SU-DHL-6 (cell line): ENCODE measurements around the gene TMEM120B.

Experiments used
- H2AFZ ChIP-seq: fragments of 200-600 bp; sonication (generic); 2 replicates; pipeline ENCODE4 v1.6.1; 2014; ENCODE audit warnings: low read depth, mild to moderate bottlenecking, moderate library complexity, mixed read lengths, antibody characterized with exemption, low read length; ENCODE audit not compliant: severe bottlenecking
- H3F3A ChIP-seq: fragments of 200-600 bp; shearing (Covaris generic); 2 replicates; pipeline ENCODE4 v1.6.0; 2016; ENCODE audit warnings: antibody characterized with exemption, mild to moderate bottlenecking; ENCODE audit not compliant: insufficient read depth
- H3K27ac ChIP-seq: fragments of 200-600 bp; sonication (generic); 2 replicates; pipeline ENCODE4 v1.5.1; 2016; ENCODE audit warnings: low read depth, mild to moderate bottlenecking, low read length, moderate library complexity, mixed read lengths
- H3K27me3 ChIP-seq: fragments of 200-600 bp; sonication (generic), shearing (Covaris generic); 2 replicates; pipeline ENCODE4 v1.6.0; 2014; ENCODE audit warnings: mild to moderate bottlenecking, low read length
- H3K36me3 ChIP-seq: fragments of 200-600 bp; sonication (generic); 2 replicates; pipeline ENCODE4 v1.6.1; 2014; ENCODE audit warnings: mild to moderate bottlenecking, low read length, mixed read lengths
- H3K4me2 ChIP-seq: fragments of 300-600, 200-600 bp; shearing (Covaris generic), sonication (generic); 2 replicates; pipeline ENCODE4 v1.6.0; 2014; ENCODE audit warnings: low read length, low read depth, mild to moderate bottlenecking; ENCODE audit not compliant: poor library complexity, severe bottlenecking
- H3K4me3 ChIP-seq: fragments of 200-600 bp; sonication (generic); 2 replicates; pipeline ENCODE4 v1.5.1; 2014; ENCODE audit warnings: antibody characterized with exemption, low read length, mild to moderate bottlenecking, mixed read lengths; ENCODE audit not compliant: insufficient read depth, poor library complexity, severe bottlenecking
- H3K79me2 ChIP-seq: fragments of 200-600 bp; sonication (generic); 2 replicates; pipeline ENCODE4 v1.6.1; 2014; ENCODE audit warnings: mild to moderate bottlenecking, low read length, moderate library complexity; ENCODE audit not compliant: insufficient read depth
- H3K9ac ChIP-seq: fragments of 200-600 bp; sonication (generic); 2 replicates; pipeline ENCODE4 v1.7.0; 2014; ENCODE audit warnings: mild to moderate bottlenecking, low read length
- H3K9me2 ChIP-seq: fragments of 200-600 bp; sonication (generic); replicated peaks from 2 replicates; pipeline ENCODE4 v1.6.1; 2014; ENCODE audit warnings: low read length; ENCODE audit not compliant: insufficient read depth
- H3K9me3 ChIP-seq: fragments of 200-600 bp; sonication (generic); 2 replicates; pipeline ENCODE4 v1.6.1; 2014; ENCODE audit warnings: low read length, mixed read lengths; ENCODE audit not compliant: insufficient read depth
- H4K20me1 ChIP-seq: fragments of 200-600 bp; sonication (generic); 2 replicates; pipeline ENCODE4 v1.6.1; 2014; ENCODE audit warnings: low read depth, mild to moderate bottlenecking, antibody characterized with exemption, low read length, moderate library complexity, mixed read lengths
- CTCF ChIP-seq: fragments of 200-600 bp; sonication (generic); IDR thresholded peaks from one replicate; pipeline ENCODE4 v1.5.1; 2017; ENCODE audit warnings: antibody characterized with exemption, mild to moderate bottlenecking, low read length, moderate library complexity; ENCODE audit not compliant: insufficient read depth, poor library complexity, severe bottlenecking
- EZH2phosphoT487 ChIP-seq: fragments of 200-600 bp; sonication (generic), shearing (Covaris generic); conservative IDR thresholded peaks from 2 replicates; pipeline ENCODE4 v1.6.1; 2018; ENCODE audit warnings: mild to moderate bottlenecking, antibody characterized with exemption, low read length, moderate library complexity, mixed read lengths

Gene TMEM120B

GRCh38 chr12:121799842-121800693, 87.5 kb downstream of the TMEM120B start:
- H3K9me3 ChIP-seq: no peaks in the 10 kb centered on the region
- H3K4me3 ChIP-seq: peak overlapping the region; percentile 58
- H3K27me3 ChIP-seq: no peaks in the 10 kb centered on the region
- no peaks in the 10 kb centered on the region for H3K36me3 ChIP-seq
- no peaks in the 10 kb centered on the region for H4K20me1 ChIP-seq
- peaks cover 30% of the 10 kb centered on the region for H3F3A ChIP-seq
- peak overlapping the region; percentile 97 for H3K4me2 ChIP-seq
- peak overlapping the region; percentile 77 for H3K9ac ChIP-seq
- TF ChIP-seq EZH2phosphoT487: no peak
- TF ChIP-seq CTCF: no peak
- no peaks in the 10 kb centered on the region for H3K9me2 ChIP-seq
- peaks cover 25% of the 10 kb centered on the region for H3K79me2 ChIP-seq
- H2AFZ ChIP-seq: peak overlapping the region; percentile 23
- H3K27ac ChIP-seq: peak overlapping the region; percentile 97

GRCh38 chr12:121800694-121801594, 88.4 kb downstream of the TMEM120B start:
- peak overlapping the region; percentile 77 for H3K9ac ChIP-seq
- no peaks in the 10 kb centered on the region for H4K20me1 ChIP-seq
- H3K27ac ChIP-seq: peak overlapping the region; percentile 97
- H3K79me2 ChIP-seq: peaks cover 33% of the 10 kb centered on the region
- TF ChIP-seq CTCF (no peak), EZH2phosphoT487 (no peak)
- H3K9me3 ChIP-seq: no peaks in the 10 kb centered on the region
- no peaks in the 10 kb centered on the region for H3K27me3 ChIP-seq
- H3K36me3 ChIP-seq: no peaks in the 10 kb centered on the region
- H3F3A ChIP-seq: peaks cover 30% of the 10 kb centered on the region
- peak overlapping the region; percentile 97 for H3K4me2 ChIP-seq
- no peaks in the 10 kb centered on the region for H3K9me2 ChIP-seq
- no peak overlapping the region for H2AFZ ChIP-seq
- H3K4me3 ChIP-seq: peak overlapping the region; percentile 63

- Histone ChIP-seq H3K4me2 (peak overlapping the region; percentile 97), H2AFZ (no peak overlapping the region), H3K4me3 (peak overlapping the region; percentile 63), H3K9ac (peak overlapping the region; percentile 77), H3F3A (peaks cover 30% of the 10 kb centered on the region), H3K9me3 (no peaks in the 10 kb centered on the region), H3K9me2 (no peaks in the 10 kb centered on the region), H3K79me2 (peaks cover 42% of the 10 kb centered on the region), H3K27me3 (no peaks in the 10 kb centered on the region), H3K27ac (peak overlapping the region; percentile 97), H4K20me1 (no peaks in the 10 kb centered on the region), H3K36me3 (no peaks in the 10 kb centered on the region)
- TF ChIP-seq CTCF: no peak
- no peak for TF ChIP-seq EZH2phosphoT487
Measured at GRCh38 chr12:121801595-121802484, 89.3 kb downstream of the TMEM120B start.
